Measurements from ENCODE around the gene FLNB. TPM values are rescaled to one million over a fixed set of nuclear protein-coding genes. Genes with fewer than 3 reads are reported as not detected.

The FLNB gene
- total RNA-seq, 1 donor, result 274 TPM

- H3K4me3 ChIP-seq (ENCODE audit: insufficient read depth, low read length), result no peak overlapping the region
- peak; percentile 19 for DNase-seq (ENCODE audit: insufficient read length, low spot score, missing footprints)
- H3K27ac ChIP-seq (ENCODE audit: low read depth, low read length), result peak overlapping the region; percentile 36
- H2AFZ ChIP-seq (ENCODE audit: low read length), result no peak overlapping the region
- H3K4me1 ChIP-seq (ENCODE audit: insufficient read depth, low read length), result peaks cover 29% of the 10 kb centered on the region
- H3K79me2 ChIP-seq (ENCODE audit: insufficient read depth, low read length), result peaks cover 91% of the 10 kb centered on the region
- H4K20me1 ChIP-seq (ENCODE audit: insufficient read depth, low read length), result peaks cover 72% of the 10 kb centered on the region
- H3K9me3 ChIP-seq (ENCODE audit: low read depth, low read length), result no peaks in the 10 kb centered on the region
- H3K4me2 ChIP-seq (ENCODE audit: insufficient read depth, low read length), result no peak overlapping the region
- H3K36me3 ChIP-seq (ENCODE audit: insufficient read depth, low read length), result peaks cover 4% of the 10 kb centered on the region
- no peak for TF ChIP-seq CTCF (IDR thresholded peaks at IDR 0.05; ENCODE audit: extremely low read depth, low read depth, low read length)
- H3K27me3 ChIP-seq (ENCODE audit: insufficient read depth, low read length), result no peaks in the 10 kb centered on the region
Observed at GRCh38 chr3:58032186-58032585, 24.0 kb downstream of the FLNB start.

DNA sequence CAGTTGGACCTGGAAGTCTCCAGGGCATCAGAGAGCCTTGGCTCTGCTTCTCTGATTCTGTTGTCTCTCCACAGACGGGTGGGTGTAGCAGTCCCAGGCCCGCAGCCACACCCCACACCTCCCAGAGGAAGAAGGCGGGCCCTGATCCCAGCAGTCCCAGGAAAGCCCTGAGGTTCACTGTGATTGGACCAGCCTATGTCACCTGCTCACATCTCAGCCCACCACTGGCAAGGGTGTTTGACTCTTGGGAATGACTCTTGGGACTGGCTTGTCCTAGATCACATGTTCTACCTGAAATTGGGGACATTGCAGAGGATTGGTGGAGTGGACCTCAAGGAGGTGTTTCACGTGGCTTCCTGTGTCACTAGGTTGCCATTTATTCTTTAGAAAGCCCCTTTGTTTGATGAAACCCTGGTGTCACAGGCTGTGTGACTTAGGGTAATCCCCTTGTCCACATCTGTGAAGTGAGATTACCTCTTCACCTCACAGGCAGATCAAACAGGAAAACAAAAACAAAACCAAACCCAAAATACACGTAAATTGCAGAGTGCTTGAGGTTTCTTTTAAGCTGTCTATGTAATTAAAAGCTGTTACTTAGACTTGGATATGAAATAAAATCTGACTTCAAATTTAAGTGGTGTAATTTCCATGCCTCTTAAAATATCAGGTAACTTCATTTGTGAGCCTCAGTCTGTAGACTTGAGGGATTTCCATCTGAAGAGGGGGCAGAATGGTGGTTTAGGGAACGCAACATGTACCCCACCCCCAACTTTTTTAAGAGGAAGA, 26.7 kb downstream of the FLNB start:
- Histone ChIP-seq H3K9me3 (ENCODE audit: low read depth, low read length) (no peaks in the 10 kb centered on the region), H3K4me1 (ENCODE audit: insufficient read depth, low read length) (peaks cover 45% of the 10 kb centered on the region), H3K4me3 (ENCODE audit: insufficient read depth, low read length) (no peak overlapping the region), H3K36me3 (ENCODE audit: insufficient read depth, low read length) (no peaks in the 10 kb centered on the region), H3K27me3 (ENCODE audit: insufficient read depth, low read length) (no peaks in the 10 kb centered on the region), H4K20me1 (ENCODE audit: insufficient read depth, low read length) (peaks cover 67% of the 10 kb centered on the region), H3K27ac (ENCODE audit: low read depth, low read length) (peak overlapping the region; percentile 77), H3K79me2 (ENCODE audit: insufficient read depth, low read length) (peaks cover 94% of the 10 kb centered on the region), H3K4me2 (ENCODE audit: insufficient read depth, low read length) (peak overlapping the region; percentile 75), H2AFZ (ENCODE audit: low read length) (no peak overlapping the region)
- peak; percentile 13 for DNase-seq (ENCODE audit: insufficient read length, low spot score, missing footprints)
- no peak for TF ChIP-seq CTCF (IDR thresholded peaks at IDR 0.05; ENCODE audit: extremely low read depth, low read depth, low read length)

DNA sequence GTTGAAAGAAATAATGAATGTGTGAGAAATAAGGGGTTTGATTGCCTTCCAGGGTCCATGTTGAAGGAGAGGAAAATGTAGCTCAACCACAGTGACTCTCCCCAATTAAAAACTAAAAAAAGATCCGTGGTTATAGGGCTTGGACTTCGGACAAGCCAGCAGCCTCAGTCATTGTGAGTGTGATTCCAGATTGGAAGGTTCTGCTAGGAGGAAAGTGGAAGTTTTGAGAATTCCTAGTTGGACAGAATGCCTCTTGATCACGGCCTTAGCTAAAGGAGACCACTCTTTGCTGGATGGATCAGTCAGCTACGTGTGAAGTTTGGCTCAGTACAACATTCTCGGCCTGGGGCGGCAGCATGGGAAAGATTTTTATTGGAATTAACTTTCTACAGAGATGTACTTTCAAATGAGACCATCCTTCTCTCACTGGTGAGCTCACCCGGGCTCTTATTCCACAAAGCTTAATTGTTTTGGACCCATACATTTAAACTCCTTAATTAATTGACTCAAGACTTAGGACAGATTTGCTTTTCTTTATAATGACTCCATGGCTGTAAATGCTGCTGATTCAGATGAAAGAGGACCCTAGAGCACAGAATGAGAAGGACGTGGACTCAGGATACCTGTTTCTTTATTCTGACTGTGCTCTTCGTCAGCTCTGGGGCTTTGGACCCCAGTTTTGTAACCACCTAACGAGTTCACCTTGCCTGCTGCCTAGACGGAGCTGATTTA, 27.5 kb downstream of the FLNB start:
- H3K4me3 ChIP-seq (ENCODE audit: insufficient read depth, low read length), result peak overlapping the region; percentile 44
- H2AFZ ChIP-seq (ENCODE audit: low read length), result peak overlapping the region; percentile 68
- peak overlapping the region; percentile 77 for H3K27ac ChIP-seq (ENCODE audit: low read depth, low read length)
- peaks cover 52% of the 10 kb centered on the region for H3K4me1 ChIP-seq (ENCODE audit: insufficient read depth, low read length)
- TF ChIP-seq CTCF (IDR thresholded peaks at IDR 0.05; ENCODE audit: extremely low read depth, low read depth, low read length), result no peak
- DNase-seq (ENCODE audit: insufficient read length, low spot score, missing footprints), result peak; percentile 54
- no peaks in the 10 kb centered on the region for H3K9me3 ChIP-seq (ENCODE audit: low read depth, low read length)
- H3K79me2 ChIP-seq (ENCODE audit: insufficient read depth, low read length), result peaks cover 94% of the 10 kb centered on the region
- H3K27me3 ChIP-seq (ENCODE audit: insufficient read depth, low read length), result no peaks in the 10 kb centered on the region
- no peaks in the 10 kb centered on the region for H3K36me3 ChIP-seq (ENCODE audit: insufficient read depth, low read length)
- peak overlapping the region; percentile 75 for H3K4me2 ChIP-seq (ENCODE audit: insufficient read depth, low read length)
- peaks cover 66% of the 10 kb centered on the region for H4K20me1 ChIP-seq (ENCODE audit: insufficient read depth, low read length)
